Measurements from ENCODE around the gene CACHD1. TPM values are rescaled to one million over a fixed set of nuclear protein-coding genes. Genes with fewer than 3 reads are reported as not detected.

The CACHD1 gene
- total and polyA plus RNA-seq, 9 of the 15 experiments (the other 6 are each of a cell fraction or from before 2014, with no cell fraction given): 0.07 TPM; not detected in 8

- POLR2A ChIA-PET: interaction anchor here (1.0 to 1.1 kb wide), 2 partner anchors 28 to 482 kb away, joined by 3 read pairs; no protein-coding TSS in a partner anchor
- no TSS peak for BruUV-seq (replicated peaks)
- no peak overlapping the region for H2AFZ ChIP-seq (ENCODE audit: low read depth, low read length)
- no peak overlapping the region for H3K4me2 ChIP-seq (ENCODE audit: insufficient read depth, low read length)
- H3K27me3 ChIP-seq (ENCODE audit: control insufficient read depth in 2 of 2, insufficient read depth in 2 of 2, low read length in 2 of 2): peaks cover 0 to 3% of the 10 kb centered on the region in 2 experiments; a peak in 2 of 5 replicates
- no peak overlapping the region for H3K4me3 ChIP-seq
- H3K9me3 ChIP-seq (replicated peaks; ENCODE audit: control insufficient read depth, insufficient read depth, low read depth, low read length): no peaks in the 10 kb centered on the region
- H4K20me1 ChIP-seq (replicated peaks; ENCODE audit: control insufficient read depth, insufficient read depth, low read length): no peaks in the 10 kb centered on the region
- H3K27ac ChIP-seq (ENCODE audit: extremely low read depth, low read depth, low read length): no peak overlapping the region
- intact Hi-C loops (cut with micrococcal nuclease): no loop called here
- DNase-seq (ENCODE audit: extremely low read depth in 1 of 4, low spot score in 3 of 4) (no peak), ATAC-seq (no peak), FAIRE-seq (no peak)
- CTCF ChIA-PET (ENCODE audit: low intra/inter-chr PET ratio): no interaction called here
- WGBS (ENCODE audit: insufficient coverage, low coverage, missing lambda C conversion rate): 2% methylated on average over 3 of the region's 3 CpGs
- H3K4me1 ChIP-seq (replicated peaks in 1 of 2; ENCODE audit: control insufficient read depth in 2 of 2, insufficient read depth in 2 of 2, low read length in 2 of 2): no peaks in the 10 kb centered on the region
- no peaks in the 10 kb centered on the region for H3K9me1 ChIP-seq (ENCODE audit: control insufficient read depth, insufficient read depth, low read length)
- TF ChIP-seq ZNF561 (CRISPR knock-in tag; conservative IDR thresholded peaks at IDR 0.05) (no peak), TFE3 (CRISPR knock-in tag; IDR thresholded peaks at IDR 0.05) (peak; percentile 40; the same call in 1 of the 2 replicates), GTF2F1 (IDR thresholded peaks at IDR 0.05; ENCODE audit: low read depth, low read length) (no peak)
- no peaks in the 10 kb centered on the region for H3K36me3 ChIP-seq (ENCODE audit: control insufficient read depth, insufficient read depth, low read length)
- in situ Hi-C loops (cut with MboI): no loop called here
- H3K79me2 ChIP-seq (ENCODE audit: control insufficient read depth, insufficient read depth, low read length): no peaks in the 10 kb centered on the region
- no peak overlapping the region for H3K9ac ChIP-seq (ENCODE audit: insufficient read depth in 1 of 2, low read depth in 2 of 2, low read length in 2 of 2)
Observed at GRCh38 chr1:64478594-64479470, 8.9 kb downstream of the CACHD1 start.

Measured in K562 (cell line).